Hepatocyte (in vitro differentiated cells): ENCODE data around the gene RCOR2.

Experiments used
- EZH2 ChIP-seq: fragments of 200-600 bp; sonication (generic); IDR thresholded peaks from 2 replicates; pipeline ENCODE4 v1.6.1; 2016; ENCODE audit warnings: antibody characterized with exemption, mild to moderate bottlenecking, borderline replicate concordance
- EZH2phosphoT487 ChIP-seq: fragments of 200-600 bp; sonication (generic); IDR thresholded peaks from one replicate; pipeline ENCODE4 v1.6.1; 2018; ENCODE audit warnings: antibody characterized with exemption, mild to moderate bottlenecking, low read depth, moderate library complexity; ENCODE audit not compliant: unreplicated experiment, severe bottlenecking
- TF ChIP-seq, protein P1 (sequence below): fragments of 200-600 bp; sonication (generic); IDR thresholded peaks from 2 replicates; pipeline ENCODE4 v1.5.1; 2016; ENCODE audit warnings: antibody characterized with exemption, mild to moderate bottlenecking; ENCODE audit not compliant: poor library complexity

DNA sequence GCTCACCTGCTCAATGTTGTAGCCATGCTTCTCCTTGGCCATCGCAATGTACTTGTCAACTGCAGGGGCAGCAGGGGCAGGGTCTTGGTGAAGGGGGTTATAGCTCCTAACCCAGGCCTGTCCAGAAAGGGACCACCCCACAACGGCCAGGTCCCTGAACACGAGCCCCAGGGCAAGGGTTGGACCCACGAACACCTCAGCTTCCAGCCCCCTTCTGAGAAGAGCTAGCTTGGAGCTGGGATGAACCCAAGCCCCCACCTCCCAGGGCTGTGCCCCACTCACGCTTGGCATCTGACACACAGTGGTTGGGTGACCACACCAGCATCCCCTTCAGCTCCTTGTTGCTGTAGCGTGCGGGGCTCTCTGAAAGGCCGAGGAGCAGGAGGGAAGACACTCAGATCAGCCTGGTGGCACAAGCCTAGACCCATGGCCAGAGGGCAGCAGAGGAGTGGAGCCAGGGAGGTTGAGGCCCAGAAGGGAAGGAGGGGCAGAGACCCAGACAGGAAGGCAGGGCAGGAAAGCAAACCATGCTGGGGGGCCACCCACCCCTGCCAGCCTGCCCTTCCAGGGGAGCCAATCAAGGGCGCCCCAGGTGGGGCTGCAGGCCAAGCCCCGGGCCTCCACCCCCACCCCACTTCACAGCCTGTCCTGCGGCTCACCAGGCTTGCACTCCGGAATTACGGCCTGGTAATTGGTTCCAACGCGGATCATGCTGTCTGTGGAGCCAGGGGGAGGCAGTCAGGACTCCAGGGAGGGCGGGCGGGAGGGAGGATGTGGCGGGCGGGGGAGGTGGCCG, 1.9 kb downstream of the RCOR2 start:
- TF ChIP-seq, protein P1, sequence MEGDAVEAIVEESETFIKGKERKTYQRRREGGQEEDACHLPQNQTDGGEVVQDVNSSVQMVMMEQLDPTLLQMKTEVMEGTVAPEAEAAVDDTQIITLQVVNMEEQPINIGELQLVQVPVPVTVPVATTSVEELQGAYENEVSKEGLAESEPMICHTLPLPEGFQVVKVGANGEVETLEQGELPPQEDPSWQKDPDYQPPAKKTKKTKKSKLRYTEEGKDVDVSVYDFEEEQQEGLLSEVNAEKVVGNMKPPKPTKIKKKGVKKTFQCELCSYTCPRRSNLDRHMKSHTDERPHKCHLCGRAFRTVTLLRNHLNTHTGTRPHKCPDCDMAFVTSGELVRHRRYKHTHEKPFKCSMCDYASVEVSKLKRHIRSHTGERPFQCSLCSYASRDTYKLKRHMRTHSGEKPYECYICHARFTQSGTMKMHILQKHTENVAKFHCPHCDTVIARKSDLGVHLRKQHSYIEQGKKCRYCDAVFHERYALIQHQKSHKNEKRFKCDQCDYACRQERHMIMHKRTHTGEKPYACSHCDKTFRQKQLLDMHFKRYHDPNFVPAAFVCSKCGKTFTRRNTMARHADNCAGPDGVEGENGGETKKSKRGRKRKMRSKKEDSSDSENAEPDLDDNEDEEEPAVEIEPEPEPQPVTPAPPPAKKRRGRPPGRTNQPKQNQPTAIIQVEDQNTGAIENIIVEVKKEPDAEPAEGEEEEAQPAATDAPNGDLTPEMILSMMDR: no peak
- TF ChIP-seq EZH2 (no peak), EZH2phosphoT487 (no peak)
